Testis (tissue), 2 donors: Measurements from ENCODE around the gene HEATR5B.

Experiments used
- POLR2A ChIP-seq: fragments of 450-650 bp; IDR thresholded peaks from one replicate; pipeline ENCODE4 v1.6.1; 2017; ENCODE audit warnings: antibody characterized with exemption, mild to moderate bottlenecking, moderate library complexity
- TF ChIP-seq, protein P1 (sequence below), 3 experiments: fragments of 450-650 bp in 2 of 3; fragments of 200-600 bp in 1 of 3; sonication (generic) in 1 of 3; IDR thresholded peaks; one replicate each; pipeline ENCODE4 v1.5.1; 2016 to 2019; ENCODE audit warnings: antibody characterized with exemption in 3 of 3, mild to moderate bottlenecking in 2 of 3, moderate library complexity in 1 of 3

GRCh38 chr2:36963106-36963505, 121.1 kb downstream of the HEATR5B start:
- TF ChIP-seq, protein P1, sequence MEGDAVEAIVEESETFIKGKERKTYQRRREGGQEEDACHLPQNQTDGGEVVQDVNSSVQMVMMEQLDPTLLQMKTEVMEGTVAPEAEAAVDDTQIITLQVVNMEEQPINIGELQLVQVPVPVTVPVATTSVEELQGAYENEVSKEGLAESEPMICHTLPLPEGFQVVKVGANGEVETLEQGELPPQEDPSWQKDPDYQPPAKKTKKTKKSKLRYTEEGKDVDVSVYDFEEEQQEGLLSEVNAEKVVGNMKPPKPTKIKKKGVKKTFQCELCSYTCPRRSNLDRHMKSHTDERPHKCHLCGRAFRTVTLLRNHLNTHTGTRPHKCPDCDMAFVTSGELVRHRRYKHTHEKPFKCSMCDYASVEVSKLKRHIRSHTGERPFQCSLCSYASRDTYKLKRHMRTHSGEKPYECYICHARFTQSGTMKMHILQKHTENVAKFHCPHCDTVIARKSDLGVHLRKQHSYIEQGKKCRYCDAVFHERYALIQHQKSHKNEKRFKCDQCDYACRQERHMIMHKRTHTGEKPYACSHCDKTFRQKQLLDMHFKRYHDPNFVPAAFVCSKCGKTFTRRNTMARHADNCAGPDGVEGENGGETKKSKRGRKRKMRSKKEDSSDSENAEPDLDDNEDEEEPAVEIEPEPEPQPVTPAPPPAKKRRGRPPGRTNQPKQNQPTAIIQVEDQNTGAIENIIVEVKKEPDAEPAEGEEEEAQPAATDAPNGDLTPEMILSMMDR (IDR thresholded peaks at IDR 0.05): no peak
- no peak for TF ChIP-seq POLR2A
